NCI-H2081 treated with DMSO at 0.1 percent for 48 hours (cell line): ENCODE results near the gene LMCD1.

ENCODE experiments used
- DNase-seq: peaks from one replicate; lab custom pipeline; 2025; lab: John Stamatoyannopoulos, UW

The LMCD1 gene

GRCh38 chr3:8621141-8621540 lies 119.5 kb downstream of the LMCD1 start:
- no peak for DNase-seq

- no peak for DNase-seq
Observed at GRCh38 chr3:8621872-8622271, 120.2 kb downstream of the LMCD1 start.

- DNase-seq: no peak
Observed at GRCh38 chr3:8622873-8623691, 121.5 kb downstream of the LMCD1 start.

GRCh38 chr3:8623741-8624140 lies 122.1 kb downstream of the LMCD1 start:
- no peak for DNase-seq
